IPS-15b (cell line): Measurements from ENCODE around the gene NMNAT3.

Experiments
- H3K27me3 ChIP-seq: one replicate; pipeline ENCODE4 v1.6.1; 2013; ENCODE audit warnings: low read length; ENCODE audit not compliant: control insufficient read depth, insufficient read depth
- H3K36me3 ChIP-seq: one replicate; pipeline ENCODE4 v1.6.1; 2013; ENCODE audit warnings: low read length; ENCODE audit not compliant: control insufficient read depth, insufficient read depth
- H3K4me1 ChIP-seq: one replicate; pipeline ENCODE4 v1.6.1; 2013; ENCODE audit warnings: mild to moderate bottlenecking, low read length; ENCODE audit not compliant: control insufficient read depth, insufficient read depth
- H3K4me3 ChIP-seq: one replicate; pipeline ENCODE4 v1.5.1; 2013; ENCODE audit warnings: low read depth, low read length
- H3K9ac ChIP-seq: one replicate; pipeline ENCODE4 v1.6.1; 2013; ENCODE audit warnings: low read depth, mild to moderate bottlenecking, low read length
- H3K9me3 ChIP-seq: one replicate; pipeline ENCODE4 v1.6.1; 2013; ENCODE audit warnings: mild to moderate bottlenecking, low read length; ENCODE audit not compliant: control insufficient read depth, insufficient read depth

The NMNAT3 gene

DNA sequence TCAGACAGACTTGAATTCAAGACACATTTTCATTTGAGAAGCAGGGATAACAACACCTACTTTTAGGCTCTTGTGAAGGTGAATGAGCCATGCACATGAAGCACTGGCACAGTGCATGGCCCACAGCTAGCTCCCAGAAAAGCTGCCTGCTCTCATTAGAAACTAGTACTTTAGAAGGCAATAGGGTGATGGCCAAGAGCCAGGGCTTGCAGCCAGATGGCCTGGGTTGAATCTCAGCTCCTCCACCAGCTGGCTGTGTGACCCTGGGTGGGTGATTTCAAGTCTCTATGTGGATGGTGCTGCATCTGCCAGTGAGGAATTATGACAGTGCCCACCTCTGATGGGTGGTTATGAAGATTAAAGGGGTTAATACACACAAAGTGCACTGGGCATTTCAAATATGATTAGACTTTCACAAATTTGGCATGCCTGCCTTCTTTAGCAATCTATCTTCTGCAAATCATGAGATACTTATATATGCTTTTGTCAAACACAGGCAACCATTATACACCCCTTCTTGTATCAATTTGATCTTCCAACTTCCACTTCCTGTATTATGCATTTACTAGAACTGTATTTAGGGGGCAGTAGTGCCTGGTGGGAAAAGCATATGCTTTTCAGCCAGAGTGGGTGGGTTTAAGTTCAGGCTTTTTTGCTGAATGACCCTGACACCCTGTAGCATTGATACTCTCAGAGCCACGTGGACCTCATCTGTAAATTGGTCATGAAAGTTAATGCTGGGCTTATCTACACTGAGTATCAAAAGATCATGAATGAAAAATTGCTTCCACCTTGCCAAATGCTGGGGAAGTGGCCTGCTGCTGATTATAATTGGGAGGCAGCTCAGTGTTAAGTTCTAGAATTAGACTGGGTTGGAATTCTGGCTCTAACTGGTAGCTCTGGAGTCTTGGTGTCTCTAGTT lies 103.5 kb downstream of the NMNAT3 start:
- Histone ChIP-seq H3K4me3 (no peak overlapping the region), H3K36me3 (no peaks in the 10 kb centered on the region), H3K4me1 (no peaks in the 10 kb centered on the region), H3K27me3 (no peaks in the 10 kb centered on the region), H3K9me3 (no peaks in the 10 kb centered on the region), H3K9ac (no peak overlapping the region)

DNA sequence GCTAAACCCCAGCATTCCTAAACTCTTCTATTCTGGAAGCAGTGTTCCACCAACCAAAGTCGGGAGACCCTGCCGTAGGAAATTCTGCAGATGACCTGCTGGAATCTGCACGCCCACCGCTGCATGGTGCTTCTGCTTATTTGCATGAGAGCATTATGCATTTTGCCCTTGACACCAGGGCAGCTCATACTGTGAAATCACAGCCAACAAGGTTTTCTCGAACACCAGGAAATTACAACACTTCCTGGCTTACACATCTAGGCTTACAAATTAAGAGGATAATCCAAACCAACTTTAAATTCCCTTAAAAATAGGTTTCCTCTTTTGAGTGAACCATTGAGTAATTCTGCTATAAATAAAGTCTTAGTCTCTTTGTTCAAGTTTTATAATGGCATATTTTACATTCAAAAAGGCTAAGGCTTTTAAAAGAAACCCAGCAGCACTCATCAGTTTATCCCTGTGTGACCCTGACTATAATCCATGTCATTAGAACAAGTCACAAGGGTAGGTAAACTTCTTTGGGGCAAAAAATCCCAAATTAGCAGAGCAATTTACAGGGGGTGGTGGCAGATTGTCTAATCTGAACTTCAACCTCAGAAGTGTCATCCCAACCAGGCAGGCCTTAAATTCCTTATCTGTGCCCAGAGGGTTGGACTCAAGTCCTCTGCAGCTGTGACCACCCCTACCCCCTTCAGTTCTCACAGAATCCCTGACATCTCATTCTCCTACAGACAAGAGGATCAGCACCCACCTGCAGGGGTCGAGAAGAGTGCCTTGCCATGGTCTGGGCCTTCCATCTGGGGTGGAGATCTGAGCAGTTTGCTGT lies 104.7 kb downstream of the NMNAT3 start:
- H3K9me3 ChIP-seq: no peaks in the 10 kb centered on the region
- no peak overlapping the region for H3K4me3 ChIP-seq
- H3K9ac ChIP-seq: no peak overlapping the region

DNA sequence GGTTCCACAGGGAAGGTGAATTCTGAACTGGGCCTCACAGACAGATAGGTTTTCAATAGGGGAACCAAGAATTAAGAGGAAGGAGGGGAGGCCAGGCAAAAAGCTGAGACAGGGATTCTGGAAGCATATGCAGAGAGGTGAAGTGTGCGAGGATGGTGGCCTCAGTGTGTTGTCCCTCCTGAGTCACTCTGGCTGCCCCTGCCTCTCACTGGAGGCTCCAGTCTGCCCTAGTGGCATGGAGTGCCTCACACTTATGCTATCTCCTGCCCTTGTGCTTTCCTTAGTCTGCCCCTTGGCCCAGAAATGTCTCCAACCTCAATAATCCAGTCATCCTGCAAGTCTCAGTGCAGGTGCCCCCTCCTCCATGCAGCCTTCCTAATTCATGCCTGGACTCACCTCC lies 106.1 kb downstream of the NMNAT3 start:
- no peaks in the 10 kb centered on the region for H3K9me3 ChIP-seq
- H3K4me3 ChIP-seq: no peak overlapping the region

More for the DNA sequence above, 104.7 kb downstream of the NMNAT3 start:
- no peaks in the 10 kb centered on the region for H3K4me1 ChIP-seq
- no peaks in the 10 kb centered on the region for H3K36me3 ChIP-seq
- no peaks in the 10 kb centered on the region for H3K27me3 ChIP-seq

DNA sequence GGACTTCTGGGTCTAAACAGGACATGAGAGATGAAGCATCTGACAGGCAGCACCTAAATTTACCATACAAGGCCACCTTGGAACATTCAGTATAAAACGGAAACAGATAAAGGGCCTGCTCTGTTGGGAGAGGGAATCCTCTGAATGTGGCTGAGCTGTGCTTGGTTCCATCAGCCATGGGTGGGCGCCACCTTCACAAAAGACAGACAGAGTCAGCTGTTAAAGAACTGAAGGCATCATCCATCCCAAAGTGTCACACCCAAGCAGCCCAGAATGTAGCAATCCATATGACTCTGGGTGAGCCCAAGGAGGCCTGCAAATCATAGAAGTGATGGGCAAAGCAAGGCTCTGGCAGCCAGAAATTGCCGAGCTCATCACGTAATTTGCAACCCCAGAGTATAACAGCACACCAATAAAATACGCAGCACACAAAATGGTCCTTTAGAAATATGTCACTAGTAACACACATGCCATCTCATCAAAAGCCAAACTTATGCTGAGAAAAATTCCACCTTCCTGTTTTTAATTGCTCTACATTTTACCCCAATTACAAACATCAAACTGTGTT lies 113.4 kb downstream of the NMNAT3 start:
- no peak overlapping the region for H3K4me3 ChIP-seq
- H3K9me3 ChIP-seq: no peaks in the 10 kb centered on the region
- H3K4me1 ChIP-seq: peaks cover 2% of the 10 kb centered on the region
- H3K9ac ChIP-seq: no peak overlapping the region
- H3K36me3 ChIP-seq: no peaks in the 10 kb centered on the region
- no peaks in the 10 kb centered on the region for H3K27me3 ChIP-seq

More for the DNA sequence above, 106.1 kb downstream of the NMNAT3 start:
- Histone ChIP-seq H3K27me3 (no peaks in the 10 kb centered on the region), H3K4me1 (no peaks in the 10 kb centered on the region), H3K36me3 (no peaks in the 10 kb centered on the region), H3K9ac (no peak overlapping the region)

DNA sequence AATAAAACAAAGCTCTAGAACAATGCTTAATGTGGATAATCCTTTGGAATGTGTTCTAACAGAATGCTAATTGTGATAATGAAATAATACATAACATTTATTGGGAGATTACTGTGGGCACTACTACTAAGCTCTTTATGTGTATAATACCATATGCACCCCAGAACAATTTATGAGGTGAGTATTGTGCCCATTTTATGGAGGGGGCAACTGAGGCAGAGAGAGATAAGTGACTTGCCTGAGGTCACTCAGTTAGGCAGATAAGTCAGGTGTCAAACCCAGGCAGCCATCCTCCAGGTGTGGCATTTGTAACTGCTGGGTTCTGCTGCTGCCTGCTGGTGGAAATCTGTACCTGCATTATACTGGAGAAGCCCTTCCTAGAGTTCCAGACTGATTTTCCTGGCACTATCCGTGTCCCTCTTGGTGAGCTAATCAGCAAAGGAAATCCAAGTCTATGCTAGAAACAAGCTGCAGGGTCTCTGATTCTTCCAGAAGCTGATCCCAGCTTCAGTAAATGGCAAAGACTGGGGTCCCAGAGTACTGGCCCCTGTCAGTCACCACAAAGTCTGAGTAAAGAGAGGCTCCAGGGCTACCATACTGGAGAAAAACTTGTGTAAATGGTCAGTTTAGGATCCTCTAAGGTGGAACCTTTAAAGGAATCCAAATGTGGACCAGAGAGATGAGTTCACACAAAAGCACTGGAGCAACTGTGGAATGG lies 115.7 kb downstream of the NMNAT3 start:
- Histone ChIP-seq H3K9ac (no peak overlapping the region), H3K36me3 (no peaks in the 10 kb centered on the region), H3K9me3 (no peaks in the 10 kb centered on the region), H3K4me1 (peaks cover 3% of the 10 kb centered on the region), H3K27me3 (no peaks in the 10 kb centered on the region), H3K4me3 (no peak overlapping the region)

DNA sequence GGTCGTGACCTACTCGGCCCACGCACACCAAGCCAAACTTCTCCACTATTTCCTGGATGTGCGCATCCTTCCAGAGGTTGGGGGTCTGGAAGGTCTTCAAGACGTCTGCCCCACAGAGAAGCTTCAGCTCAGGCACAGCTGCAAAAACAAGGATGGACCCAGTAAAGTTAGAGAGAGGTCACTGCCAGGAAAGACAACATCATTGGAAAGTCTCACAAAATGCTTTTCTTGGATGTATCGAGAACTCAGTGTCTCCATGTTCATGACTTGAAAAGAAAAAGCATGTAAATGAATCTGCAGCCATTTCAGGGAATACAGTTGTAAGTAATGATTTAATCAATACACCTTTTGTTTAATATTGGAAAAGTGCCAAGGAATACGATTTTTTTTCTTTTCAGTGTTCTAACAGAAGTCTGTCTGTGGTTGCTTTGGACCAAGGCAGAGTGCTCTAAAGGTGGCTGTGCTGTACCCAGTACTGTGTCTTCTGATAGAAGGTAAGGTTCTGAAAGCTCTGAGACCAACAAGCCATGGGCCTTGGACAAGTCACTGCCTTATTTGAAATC lies 116.4 kb downstream of the NMNAT3 start:
- H3K9me3 ChIP-seq: no peaks in the 10 kb centered on the region
- no peak overlapping the region for H3K9ac ChIP-seq
- no peak overlapping the region for H3K4me3 ChIP-seq
- H3K36me3 ChIP-seq: no peaks in the 10 kb centered on the region
- no peaks in the 10 kb centered on the region for H3K27me3 ChIP-seq
- H3K4me1 ChIP-seq: peaks cover 3% of the 10 kb centered on the region

DNA sequence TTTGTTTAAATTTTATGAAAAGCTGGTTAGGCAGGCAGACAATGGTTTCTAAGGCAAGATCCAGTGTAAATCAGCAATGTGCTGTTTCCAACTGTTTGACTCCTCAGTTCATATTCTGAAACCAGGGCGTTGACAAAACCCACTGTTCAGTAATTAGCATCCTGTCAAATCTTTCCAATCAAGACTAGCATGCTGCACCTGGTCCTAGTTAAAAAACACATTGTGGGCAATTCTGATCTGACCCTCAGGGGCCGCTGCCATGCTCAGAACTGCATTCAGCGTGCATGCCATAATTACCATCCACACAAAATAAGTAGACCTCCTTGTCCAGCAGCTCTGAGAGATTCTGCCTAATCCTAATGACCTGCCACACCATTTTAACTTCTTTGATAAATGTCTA lies 117.4 kb downstream of the NMNAT3 start:
- Histone ChIP-seq H3K4me3 (no peak overlapping the region), H3K4me1 (peaks cover 6% of the 10 kb centered on the region), H3K9me3 (no peaks in the 10 kb centered on the region), H3K9ac (no peak overlapping the region), H3K36me3 (no peaks in the 10 kb centered on the region), H3K27me3 (no peaks in the 10 kb centered on the region)

DNA sequence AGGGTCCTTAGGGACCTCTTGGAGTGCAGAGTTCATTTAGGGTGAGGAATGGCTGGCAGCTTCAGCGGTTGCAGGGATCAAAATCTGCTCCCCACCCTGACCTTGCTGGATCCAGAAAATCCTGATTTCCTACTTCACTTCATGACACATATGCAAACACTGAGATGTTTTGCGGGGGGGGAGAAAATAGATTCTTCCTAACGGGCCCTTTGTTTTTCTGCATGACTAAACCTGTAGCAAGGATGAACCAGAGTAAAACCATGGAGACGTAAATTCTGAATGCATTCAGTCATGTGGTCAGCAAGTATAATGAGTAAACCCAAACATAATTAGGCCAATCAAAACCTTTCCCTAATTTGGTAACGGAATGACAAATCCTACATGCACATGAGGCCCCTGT lies 118.2 kb downstream of the NMNAT3 start:
- Histone ChIP-seq H3K4me3 (no peak overlapping the region), H3K27me3 (no peaks in the 10 kb centered on the region), H3K4me1 (peaks cover 6% of the 10 kb centered on the region), H3K9ac (no peak overlapping the region), H3K9me3 (no peaks in the 10 kb centered on the region), H3K36me3 (no peaks in the 10 kb centered on the region)

DNA sequence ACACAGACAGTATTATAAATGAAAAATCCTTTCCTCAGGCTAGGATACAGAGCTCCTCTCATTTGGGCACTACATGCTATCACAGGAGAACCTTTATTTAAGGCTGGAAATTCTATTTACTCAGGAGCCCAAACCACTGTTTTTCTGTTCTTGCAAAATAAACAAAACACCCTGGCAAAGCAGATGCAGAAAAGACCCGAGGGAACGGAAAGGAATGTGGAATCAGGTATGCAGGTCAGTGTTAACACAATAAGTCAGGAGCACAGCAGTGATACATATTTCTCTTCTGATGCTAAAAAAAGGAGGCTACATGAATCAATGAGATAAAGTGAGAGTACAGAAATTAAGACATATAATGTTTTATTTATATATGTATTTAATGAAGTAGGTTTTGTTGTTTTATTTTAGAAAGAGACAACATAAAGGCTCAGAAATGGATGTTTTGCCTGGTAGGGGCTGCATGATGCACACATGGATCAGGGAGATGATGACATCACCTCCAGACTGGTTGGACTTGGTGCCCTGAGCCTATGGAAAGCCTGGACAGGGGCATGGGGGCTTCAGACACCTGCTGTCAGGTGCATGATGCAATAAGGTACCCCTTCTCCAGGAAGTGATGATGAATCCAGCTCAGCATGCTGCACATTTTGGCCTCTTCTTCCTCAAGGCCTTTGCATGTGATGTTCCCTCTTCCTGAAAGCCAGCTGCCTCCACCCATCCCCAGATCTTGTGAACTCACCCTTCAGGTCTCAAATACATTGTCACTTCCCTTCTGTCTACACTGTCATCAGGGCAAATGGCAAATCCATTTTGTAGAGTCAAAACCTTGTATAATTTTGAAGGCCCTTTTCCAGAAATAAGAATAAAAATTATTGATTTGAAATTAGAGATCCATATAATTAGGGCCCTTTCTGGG lies 119.2 kb downstream of the NMNAT3 start:
- Histone ChIP-seq H3K27me3 (no peaks in the 10 kb centered on the region), H3K9ac (no peak overlapping the region), H3K4me1 (peaks cover 6% of the 10 kb centered on the region), H3K36me3 (no peaks in the 10 kb centered on the region), H3K9me3 (no peaks in the 10 kb centered on the region), H3K4me3 (no peak overlapping the region)

DNA sequence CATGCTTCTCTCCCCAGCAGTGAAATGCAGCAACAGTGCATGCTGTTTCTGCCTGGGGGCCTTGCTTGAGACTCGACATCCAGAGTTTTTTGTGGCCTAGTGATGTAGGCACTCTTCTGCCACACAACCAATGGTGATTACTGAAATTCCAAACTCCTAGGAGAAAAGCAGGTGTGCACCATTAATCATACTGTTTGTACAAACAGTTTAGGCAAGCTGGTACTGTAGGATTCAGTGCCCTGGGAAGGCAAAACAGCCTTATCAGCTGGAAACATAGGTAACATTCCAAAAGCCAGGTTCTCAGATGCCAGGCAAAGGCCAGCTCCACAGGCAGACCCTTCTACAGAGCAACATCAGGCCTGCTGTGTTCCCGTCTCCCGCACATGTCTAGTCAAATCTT lies 120.7 kb downstream of the NMNAT3 start:
- no peaks in the 10 kb centered on the region for H3K36me3 ChIP-seq
- no peaks in the 10 kb centered on the region for H3K27me3 ChIP-seq
- H3K4me3 ChIP-seq: no peak overlapping the region
- H3K9me3 ChIP-seq: no peaks in the 10 kb centered on the region
- peaks cover 6% of the 10 kb centered on the region for H3K4me1 ChIP-seq
- no peak overlapping the region for H3K9ac ChIP-seq
